ENCODE results near the gene CFAP73. TPM values are rescaled to one million over a fixed set of nuclear protein-coding genes. Genes with fewer than 3 reads are reported as not detected.
A peak's percentile ranks its signal among the peaks of the same experiment; 100 is the strongest.

CFAP73 gene
- polyA plus RNA-seq, 1 donor from 2014 or later, result not detected

DNA sequence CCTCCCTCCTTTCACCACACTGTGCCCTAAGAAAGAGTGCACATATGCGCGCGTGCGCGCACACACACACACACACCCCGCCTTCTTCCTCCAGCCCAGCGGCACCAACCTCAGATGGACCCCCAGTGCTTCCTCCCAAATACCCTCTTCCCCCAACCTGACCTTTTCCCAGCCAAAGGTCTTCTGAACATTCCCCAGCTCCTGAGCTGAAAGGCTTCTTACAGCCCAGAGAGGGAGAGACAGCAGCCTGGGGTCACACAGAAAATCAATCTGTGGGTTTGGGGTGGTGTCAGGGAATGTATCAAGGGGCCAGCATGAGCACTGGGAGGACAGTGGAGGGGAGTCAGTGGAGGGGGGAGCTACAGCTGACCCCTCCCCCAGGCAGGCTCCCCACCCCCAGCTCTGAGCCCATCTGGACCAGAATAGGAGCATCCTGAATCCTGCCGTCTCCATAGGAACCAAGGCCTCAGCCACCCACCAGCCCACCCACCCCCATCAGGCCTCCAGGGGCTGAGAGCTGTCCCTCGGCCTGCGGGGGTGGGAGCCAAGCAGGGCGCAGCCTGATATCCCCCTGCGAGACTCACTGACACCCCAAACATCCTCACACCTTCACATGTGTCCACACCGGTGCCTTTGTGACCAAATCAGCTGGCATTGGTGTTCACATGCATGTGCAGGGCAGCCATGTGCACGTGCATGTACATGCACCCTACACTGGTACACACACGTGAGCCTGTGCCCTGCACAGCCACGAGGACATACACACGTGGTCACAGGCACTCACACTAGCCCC is 19.7 kb upstream of the CFAP73 start:
- Histone ChIP-seq H3K79me2 (replicated peaks; ENCODE audit: insufficient read depth, low read length) (no peaks in the 10 kb centered on the region), H3K9ac (ENCODE audit: low read length) (no peak overlapping the region), H3K4me2 (ENCODE audit: low read length) (no peak overlapping the region), H4K20me1 (ENCODE audit: insufficient read depth) (no peaks in the 10 kb centered on the region), H2AFZ (ENCODE audit: low read depth, low read length) (no peak overlapping the region), H3K27ac (ENCODE audit: low read length) (no peak overlapping the region), H3K36me3 (ENCODE audit: insufficient read depth, low read length) (no peaks in the 10 kb centered on the region), H3F3A (ENCODE audit: insufficient read depth, low read length, poor library complexity, severe bottlenecking) (no peaks in the 10 kb centered on the region), H3K4me3 (ENCODE audit: low read length) (no peak overlapping the region), H3K9me3 (ENCODE audit: low read length) (no peaks in the 10 kb centered on the region), H3K9me2 (ENCODE audit: insufficient read depth, low read length) (no peaks in the 10 kb centered on the region), H3K27me3 (ENCODE audit: insufficient read depth, low read depth, low read length) (peaks cover 7% of the 10 kb centered on the region)
- TF ChIP-seq EP300 (conservative IDR thresholded peaks at IDR 0.05; ENCODE audit: poor library complexity, severe bottlenecking) (no peak), MXI1 (conservative IDR thresholded peaks at IDR 0.05; ENCODE audit: poor library complexity, severe bottlenecking) (no peak), SMC3 (conservative IDR thresholded peaks at IDR 0.05; ENCODE audit: poor library complexity) (no peak), POLR2AphosphoS5 (IDR thresholded peaks at IDR 0.05) (no peak), EZH2 (IDR thresholded peaks at IDR 0.05; ENCODE audit: borderline replicate concordance, insufficient read depth, low read length, poor library complexity, severe bottlenecking) (no peak), RAD21 (conservative IDR thresholded peaks at IDR 0.05) (no peak), TAF1 (IDR thresholded peaks at IDR 0.05; ENCODE audit: low read depth) (no peak), REST (IDR thresholded peaks at IDR 0.05; ENCODE audit: borderline replicate concordance) (no peak)
- TF ChIP-seq, protein P1, sequence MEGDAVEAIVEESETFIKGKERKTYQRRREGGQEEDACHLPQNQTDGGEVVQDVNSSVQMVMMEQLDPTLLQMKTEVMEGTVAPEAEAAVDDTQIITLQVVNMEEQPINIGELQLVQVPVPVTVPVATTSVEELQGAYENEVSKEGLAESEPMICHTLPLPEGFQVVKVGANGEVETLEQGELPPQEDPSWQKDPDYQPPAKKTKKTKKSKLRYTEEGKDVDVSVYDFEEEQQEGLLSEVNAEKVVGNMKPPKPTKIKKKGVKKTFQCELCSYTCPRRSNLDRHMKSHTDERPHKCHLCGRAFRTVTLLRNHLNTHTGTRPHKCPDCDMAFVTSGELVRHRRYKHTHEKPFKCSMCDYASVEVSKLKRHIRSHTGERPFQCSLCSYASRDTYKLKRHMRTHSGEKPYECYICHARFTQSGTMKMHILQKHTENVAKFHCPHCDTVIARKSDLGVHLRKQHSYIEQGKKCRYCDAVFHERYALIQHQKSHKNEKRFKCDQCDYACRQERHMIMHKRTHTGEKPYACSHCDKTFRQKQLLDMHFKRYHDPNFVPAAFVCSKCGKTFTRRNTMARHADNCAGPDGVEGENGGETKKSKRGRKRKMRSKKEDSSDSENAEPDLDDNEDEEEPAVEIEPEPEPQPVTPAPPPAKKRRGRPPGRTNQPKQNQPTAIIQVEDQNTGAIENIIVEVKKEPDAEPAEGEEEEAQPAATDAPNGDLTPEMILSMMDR (IDR thresholded peaks at IDR 0.05; ENCODE audit: poor library complexity, severe bottlenecking), result no peak

GRCh38 chr12:113130457-113131135 is 18.9 kb upstream of the CFAP73 start:
- TF ChIP-seq, protein P1 (IDR thresholded peaks at IDR 0.05; ENCODE audit: poor library complexity, severe bottlenecking), result peak; percentile 22
- TF ChIP-seq MXI1 (conservative IDR thresholded peaks at IDR 0.05; ENCODE audit: poor library complexity, severe bottlenecking), result no peak
- Histone ChIP-seq H3K79me2 (replicated peaks; ENCODE audit: insufficient read depth, low read length) (no peaks in the 10 kb centered on the region), H3K36me3 (ENCODE audit: insufficient read depth, low read length) (no peaks in the 10 kb centered on the region), H3K9ac (ENCODE audit: low read length) (no peak overlapping the region), H3K9me2 (ENCODE audit: insufficient read depth, low read length) (no peaks in the 10 kb centered on the region), H4K20me1 (ENCODE audit: insufficient read depth) (no peaks in the 10 kb centered on the region), H2AFZ (ENCODE audit: low read depth, low read length) (no peak overlapping the region), H3K9me3 (ENCODE audit: low read length) (no peaks in the 10 kb centered on the region), H3K27me3 (ENCODE audit: insufficient read depth, low read depth, low read length) (peaks cover 14% of the 10 kb centered on the region), H3K4me3 (ENCODE audit: low read length) (no peak overlapping the region), H3K27ac (ENCODE audit: low read length) (no peak overlapping the region), H3F3A (ENCODE audit: insufficient read depth, low read length, poor library complexity, severe bottlenecking) (no peaks in the 10 kb centered on the region), H3K4me2 (ENCODE audit: low read length) (no peak overlapping the region)

Data from neural cell (in vitro differentiated cells).